Coronary artery (tissue), 2 donors: Measurements from ENCODE around the gene MMAB.

ENCODE experiments used
- DNase-seq: peaks from one replicate; pipeline ENCODE4 v3.0.0-alpha.2; 2017; ENCODE audit warnings: low spot score
- H3K27ac ChIP-seq, 2 donors: fragments of 200-600 bp; sonication (generic); one replicate each; pipeline ENCODE4 v1.5.1; 2016 to 2019
- H3K4me3 ChIP-seq: fragments of 200-600 bp; sonication (generic); 2 replicates; pipeline ENCODE4 v1.5.1; 2016; ENCODE audit warnings: mild to moderate bottlenecking, moderate library complexity
- TF ChIP-seq, protein P1 (sequence below): fragments of 200-600 bp; sonication (generic); IDR thresholded peaks from one replicate; pipeline ENCODE4 v1.5.1; 2019; ENCODE audit warnings: antibody characterized with exemption

The MMAB gene

DNA sequence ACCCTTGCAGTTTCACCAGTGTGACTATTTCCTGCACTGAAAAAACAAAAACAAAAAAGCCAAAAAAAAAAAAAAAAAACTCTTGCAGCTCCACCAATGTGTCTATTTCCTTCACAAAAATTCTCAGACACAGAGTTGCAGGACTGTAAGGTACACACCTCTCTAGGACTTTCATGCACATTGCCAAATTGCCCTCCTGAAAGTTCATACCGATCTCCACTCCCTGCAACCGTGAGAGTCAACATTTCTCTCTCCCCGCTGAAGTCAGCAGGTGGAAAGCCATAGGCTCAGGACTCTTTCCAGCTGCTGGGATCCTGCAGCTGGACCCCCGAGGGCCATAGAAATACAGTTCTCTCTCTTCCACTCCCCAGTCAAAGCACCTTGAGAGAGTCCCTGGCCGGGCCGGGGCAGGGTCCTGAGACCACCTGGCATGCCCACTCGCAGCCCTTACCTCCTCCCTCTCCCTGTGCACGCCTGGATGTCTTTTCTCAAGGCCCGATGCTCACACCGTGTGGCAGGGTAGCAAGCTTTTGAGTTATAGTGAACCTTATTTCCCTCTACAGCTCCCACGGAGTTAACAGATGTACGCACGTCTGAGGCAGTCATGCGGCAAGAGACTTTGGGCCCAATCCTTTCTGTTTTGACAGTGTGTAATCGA is 23.6 kb downstream of the MMAB start:
- TF ChIP-seq, protein P1, sequence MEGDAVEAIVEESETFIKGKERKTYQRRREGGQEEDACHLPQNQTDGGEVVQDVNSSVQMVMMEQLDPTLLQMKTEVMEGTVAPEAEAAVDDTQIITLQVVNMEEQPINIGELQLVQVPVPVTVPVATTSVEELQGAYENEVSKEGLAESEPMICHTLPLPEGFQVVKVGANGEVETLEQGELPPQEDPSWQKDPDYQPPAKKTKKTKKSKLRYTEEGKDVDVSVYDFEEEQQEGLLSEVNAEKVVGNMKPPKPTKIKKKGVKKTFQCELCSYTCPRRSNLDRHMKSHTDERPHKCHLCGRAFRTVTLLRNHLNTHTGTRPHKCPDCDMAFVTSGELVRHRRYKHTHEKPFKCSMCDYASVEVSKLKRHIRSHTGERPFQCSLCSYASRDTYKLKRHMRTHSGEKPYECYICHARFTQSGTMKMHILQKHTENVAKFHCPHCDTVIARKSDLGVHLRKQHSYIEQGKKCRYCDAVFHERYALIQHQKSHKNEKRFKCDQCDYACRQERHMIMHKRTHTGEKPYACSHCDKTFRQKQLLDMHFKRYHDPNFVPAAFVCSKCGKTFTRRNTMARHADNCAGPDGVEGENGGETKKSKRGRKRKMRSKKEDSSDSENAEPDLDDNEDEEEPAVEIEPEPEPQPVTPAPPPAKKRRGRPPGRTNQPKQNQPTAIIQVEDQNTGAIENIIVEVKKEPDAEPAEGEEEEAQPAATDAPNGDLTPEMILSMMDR, result no peak
- Histone ChIP-seq H3K4me3 (no peak overlapping the region), H3K27ac (no peak overlapping the region)
- no peak for DNase-seq

DNA sequence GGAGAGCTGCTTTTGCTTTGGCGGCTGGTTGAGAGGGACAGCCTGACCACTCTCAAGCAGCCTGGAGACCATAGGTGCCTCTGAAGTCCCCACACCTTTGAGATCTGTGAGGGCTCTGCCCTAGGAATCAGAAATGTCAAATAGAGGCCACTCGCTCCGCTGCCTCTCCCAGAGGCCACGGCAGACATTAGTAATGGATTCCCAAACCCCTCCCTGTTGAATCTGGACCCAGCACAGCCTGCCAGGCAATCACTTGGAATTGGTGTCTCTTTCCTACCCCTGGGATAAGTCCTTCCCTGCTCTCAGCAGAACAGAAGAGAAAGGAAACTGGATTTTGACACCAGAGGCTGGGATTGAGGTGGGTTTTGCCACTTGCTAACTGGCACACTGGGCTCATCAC is 25.0 kb downstream of the MMAB start:
- TF ChIP-seq, protein P1, result no peak
- no peak overlapping the region for H3K4me3 ChIP-seq
- no peak for DNase-seq
- no peak overlapping the region for H3K27ac ChIP-seq

DNA sequence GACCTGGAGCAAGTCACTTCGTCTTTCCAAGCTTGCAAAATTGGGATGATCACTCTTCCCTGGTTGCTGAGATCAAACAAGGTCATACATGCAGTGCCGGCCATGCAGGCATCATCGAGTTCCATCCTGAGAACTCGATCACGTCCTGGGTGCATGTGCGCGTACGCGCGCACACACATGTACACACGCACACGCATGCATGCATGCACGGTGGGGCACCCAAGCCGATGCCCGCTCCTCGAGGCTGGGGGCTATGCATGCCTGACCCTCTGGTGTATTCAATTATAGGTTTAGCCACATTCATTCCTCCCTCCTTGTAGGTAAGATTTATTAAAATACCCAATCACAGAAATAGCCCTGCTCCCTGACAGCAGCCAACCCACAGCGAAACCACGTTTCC is 26.0 kb downstream of the MMAB start:
- H3K4me3 ChIP-seq, result no peak overlapping the region
- DNase-seq, result no peak
- no peak overlapping the region for H3K27ac ChIP-seq
- TF ChIP-seq, protein P1, result no peak

DNA sequence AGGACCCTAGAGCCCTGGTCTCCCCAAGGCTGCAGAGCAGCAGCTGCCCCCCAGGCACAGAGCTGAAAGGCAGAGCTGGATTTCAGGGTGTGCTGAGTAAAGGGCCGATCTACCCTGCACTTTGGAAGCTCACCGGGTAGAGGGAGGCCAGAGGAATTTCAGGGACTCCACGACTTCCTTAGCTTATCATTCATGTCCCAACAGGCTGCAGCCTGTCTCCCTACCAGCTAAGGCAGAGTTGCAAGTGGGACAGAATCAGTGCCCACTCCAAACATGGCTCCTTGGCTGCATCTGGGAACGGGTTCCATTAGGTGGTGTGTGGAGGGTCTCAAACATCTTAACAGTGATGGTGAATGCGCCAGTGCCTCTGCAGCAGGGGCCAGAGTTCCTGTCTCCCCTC is 27.5 kb downstream of the MMAB start:
- H3K4me3 ChIP-seq, result no peak overlapping the region
- H3K27ac ChIP-seq, result no peak overlapping the region
- TF ChIP-seq, protein P1, result no peak
- no peak for DNase-seq

DNA sequence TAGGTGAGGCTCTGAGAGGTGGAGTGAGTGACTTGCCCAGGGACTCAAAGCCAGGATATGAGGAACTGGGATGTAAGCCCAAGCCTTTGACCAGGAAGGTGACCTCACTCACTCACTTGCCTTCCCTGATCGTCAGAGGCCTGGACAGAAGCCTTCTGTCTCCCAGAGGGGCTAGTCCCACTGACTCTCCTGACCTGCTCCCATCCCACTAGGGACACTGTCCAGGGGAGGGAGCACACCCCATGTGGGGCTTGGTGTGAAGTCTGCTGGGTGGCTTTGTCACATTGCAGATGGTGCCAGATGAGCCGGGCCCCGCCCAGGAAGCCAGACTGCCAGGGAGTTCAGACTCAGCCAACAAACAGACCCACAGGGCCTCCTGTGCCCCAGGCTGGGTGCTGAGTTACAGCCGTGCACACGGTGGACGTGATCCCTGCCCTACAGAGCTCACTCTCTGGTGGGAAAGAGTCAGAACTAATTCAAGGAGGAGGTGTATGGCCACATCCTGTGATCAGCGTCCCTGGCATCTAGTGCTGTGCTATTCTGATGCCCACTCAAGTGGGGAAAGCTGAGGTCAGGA is 28.3 kb downstream of the MMAB start:
- Histone ChIP-seq H3K27ac (no peak overlapping the region), H3K4me3 (no peak overlapping the region)
- no peak for DNase-seq
- TF ChIP-seq, protein P1, result no peak

DNA sequence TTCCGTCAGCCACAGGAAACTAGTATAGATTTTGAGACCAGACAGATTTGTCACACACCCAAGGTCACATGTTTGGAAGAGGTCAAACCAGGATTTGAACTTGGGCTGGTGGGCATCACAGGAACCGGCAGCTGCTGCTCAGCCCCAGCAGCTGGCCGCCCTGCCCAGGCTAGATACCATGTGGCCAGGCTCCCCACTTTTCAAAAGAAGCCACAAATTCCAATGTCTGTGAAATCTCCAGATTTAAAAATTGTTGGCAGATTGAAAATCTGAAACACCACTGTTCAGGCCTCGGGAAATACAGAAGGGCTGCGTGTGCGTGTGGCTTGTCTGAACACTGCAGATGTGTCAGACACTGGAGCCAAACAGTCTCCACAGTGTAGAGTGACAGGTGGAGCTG is 30.4 kb downstream of the MMAB start:
- H3K4me3 ChIP-seq, result no peak overlapping the region
- TF ChIP-seq, protein P1, result no peak
- H3K27ac ChIP-seq, result no peak overlapping the region
- no peak for DNase-seq

DNA sequence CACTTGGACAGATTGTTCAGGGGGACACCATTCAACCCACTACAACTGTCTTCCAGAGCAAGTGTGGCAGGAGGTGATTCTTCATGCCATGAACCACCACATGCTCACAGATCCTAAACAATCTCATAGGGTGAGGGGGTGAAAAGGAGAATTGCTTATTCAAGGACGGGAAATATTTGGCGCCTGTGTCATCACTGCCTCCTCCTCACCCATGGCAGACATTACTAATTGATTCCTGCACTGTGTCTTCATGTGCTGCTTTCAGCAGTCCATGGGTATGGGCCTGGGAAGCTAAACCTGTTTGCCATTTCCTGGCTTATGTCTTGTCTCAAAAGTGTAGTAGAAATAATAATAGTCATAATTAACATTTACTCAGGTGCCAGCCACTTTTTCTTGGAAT is 31.3 kb downstream of the MMAB start:
- DNase-seq, result no peak
- TF ChIP-seq, protein P1, result no peak
- Histone ChIP-seq H3K4me3 (no peak overlapping the region), H3K27ac (no peak overlapping the region)
